AG08396 (cell line): Measurements from ENCODE around the gene ROR1.
"Not testable (repeated sequence)": the region's sequence is repeated elsewhere in the genome, so short reads cannot be mapped to it uniquely, and the experiment has no call there.

Experiments used
- DNase-seq: peaks from one replicate; pipeline ENCODE4 v3.0.0; 2012; ENCODE audit warnings: low spot score, mixed read lengths

Gene ROR1

DNA sequence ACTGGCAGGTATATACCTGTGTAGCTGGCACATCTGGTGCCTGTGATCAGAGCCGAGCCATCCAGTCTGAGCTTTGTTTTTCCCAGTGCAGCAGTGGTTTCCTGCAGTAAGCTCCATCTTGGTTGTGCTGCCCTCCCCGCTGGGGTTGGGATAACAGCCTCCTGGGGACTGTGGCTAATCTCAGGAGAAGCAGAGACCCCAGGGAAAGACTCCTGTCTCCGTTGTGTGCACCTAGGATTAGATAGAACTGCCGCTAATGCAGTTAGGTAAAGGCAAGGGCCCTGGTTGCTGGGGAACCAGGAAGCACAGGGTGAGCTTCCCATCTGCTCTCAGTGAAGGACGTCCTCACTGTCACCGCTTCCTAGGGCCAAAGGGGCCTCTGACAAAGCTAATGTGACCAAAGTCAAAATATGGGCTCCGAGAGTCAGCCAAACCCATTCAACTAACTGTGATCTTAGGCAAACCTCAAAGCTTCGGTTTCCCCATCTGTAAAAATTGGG lies 20.0 kb downstream of the ROR1 start:
- DNase-seq = no peak

DNA sequence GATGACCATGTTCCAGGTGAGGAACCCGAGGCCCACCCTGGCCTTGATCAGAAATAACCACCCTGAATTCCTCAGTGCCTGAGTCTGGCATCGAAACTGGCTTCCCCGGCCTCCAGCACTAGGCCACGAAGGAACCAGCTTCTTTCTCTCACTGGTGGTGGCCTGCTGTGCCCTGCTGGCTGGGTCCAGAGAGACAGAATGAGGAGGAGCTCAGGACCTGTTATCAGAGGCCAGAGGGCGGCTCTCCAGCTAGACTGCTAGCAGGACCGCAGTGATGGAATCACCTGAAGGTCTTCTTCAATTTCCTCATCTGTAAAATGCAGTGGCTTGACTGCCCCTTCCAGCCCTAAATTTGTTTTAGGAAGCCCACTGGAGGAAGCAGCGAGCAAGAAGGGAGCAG lies 20.5 kb downstream of the ROR1 start:
- no peak for DNase-seq

DNA sequence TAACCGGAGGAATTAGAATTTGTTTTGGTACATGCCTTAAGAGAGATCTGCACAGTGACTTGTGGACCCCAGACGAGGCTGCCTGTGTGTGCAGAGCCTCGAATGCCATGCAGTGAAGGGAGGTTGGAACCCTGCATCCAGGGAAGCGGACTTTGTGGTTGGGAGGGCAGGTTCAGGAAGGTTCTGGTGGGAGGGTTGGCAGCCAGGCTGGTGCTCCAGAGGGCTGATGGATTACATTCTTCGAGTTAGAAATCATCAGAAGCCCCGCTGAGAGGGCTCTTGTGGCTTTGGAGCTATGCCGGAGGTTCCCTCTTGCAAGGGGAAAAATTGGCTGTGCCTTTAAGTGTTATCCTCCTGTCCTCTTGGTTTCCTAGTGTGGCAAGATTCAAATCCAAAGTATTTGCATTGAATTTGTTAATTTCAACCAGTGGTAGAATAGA lies 21.1 kb downstream of the ROR1 start:
- DNase-seq = peak; percentile 23

DNA sequence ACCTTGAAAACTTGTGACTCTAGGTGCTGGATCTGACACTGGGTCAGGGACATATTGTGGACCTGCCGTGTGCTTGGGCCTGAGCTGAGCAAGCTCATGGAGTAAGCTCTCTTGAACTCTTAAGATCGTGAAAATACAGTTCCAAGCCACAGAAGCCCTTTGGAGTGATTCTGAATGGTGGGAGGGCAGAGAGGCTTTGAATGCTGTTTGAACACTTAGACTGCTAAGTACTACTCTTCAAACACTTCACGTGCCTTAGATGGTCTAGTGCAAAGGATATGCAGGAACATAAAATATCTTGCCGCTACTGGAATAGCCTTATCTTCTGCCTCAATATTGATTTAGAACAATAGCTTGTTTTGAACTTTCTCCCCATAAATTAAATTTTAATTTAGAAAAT lies 21.6 kb downstream of the ROR1 start:
- DNase-seq = no peak

DNA sequence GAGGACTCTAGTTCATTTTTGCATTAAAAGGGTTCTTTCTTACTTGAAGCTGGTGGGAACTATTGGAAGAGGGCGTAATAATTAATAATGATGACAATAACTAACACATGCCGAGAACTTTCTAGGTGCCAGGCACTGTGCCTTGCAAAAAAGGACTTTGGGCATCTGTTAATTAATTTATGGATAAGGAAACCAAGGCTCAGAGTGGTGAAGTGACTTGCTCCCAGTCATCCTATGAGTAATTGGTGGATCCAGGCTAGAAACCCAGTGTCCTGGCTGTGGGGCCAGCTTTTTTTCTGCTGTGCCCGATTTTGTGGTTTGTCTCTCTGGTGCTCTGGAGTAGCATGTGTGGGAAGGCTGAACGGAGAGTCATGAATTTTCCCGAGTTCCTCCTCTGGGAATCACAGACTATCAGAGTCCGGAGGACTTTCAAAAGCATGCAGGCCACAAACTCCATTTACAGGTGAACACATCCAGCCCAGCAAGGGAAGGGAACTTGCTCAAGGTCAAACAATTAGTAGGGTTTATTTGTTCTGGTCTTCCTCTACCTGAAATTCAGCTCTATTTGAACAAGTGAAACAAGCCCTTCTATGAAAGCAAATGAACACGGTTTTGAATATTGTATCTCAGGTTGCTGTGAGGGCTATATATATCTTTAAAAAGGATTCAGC lies 23.4 kb downstream of the ROR1 start:
- DNase-seq = no peak

DNA sequence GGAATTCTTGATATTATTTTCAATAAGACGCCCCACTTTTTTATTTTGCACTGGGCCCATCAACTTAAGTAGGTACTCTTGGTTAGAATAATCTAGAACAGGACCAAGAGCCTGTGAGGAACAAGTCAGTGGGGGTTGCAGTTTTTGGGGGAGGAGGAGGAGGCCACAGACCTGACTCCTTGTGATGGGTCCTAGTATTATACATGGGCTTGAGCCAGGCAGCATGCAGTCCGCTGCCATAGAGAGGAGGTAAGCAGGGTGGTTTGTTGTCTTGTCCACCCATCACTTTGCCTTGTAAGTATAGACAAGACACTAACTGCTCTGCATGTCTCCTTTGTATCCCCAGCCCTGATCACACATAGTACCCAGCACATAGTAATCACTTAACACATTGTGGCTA lies 24.5 kb downstream of the ROR1 start:
- no peak for DNase-seq

DNA sequence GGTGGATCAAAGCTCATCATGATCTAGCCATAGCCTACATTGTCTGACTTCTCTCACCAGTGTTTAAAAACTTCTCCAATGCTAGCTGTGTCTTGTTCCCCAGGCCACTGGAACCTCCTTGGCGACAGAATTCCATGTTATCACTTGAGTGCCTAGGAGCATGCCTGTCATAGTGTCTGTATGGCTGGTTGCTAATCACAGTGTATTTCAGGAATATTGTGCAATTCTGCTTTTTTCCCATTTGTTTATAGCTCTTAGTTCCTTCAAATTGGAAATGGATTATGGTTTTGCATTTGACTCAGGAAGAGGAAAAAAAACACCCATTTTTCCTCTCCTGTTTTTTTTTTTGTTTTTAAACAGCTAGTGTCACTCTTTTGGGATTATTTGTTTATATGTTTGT lies 25.5 kb downstream of the ROR1 start:
- DNase-seq = no peak

DNA sequence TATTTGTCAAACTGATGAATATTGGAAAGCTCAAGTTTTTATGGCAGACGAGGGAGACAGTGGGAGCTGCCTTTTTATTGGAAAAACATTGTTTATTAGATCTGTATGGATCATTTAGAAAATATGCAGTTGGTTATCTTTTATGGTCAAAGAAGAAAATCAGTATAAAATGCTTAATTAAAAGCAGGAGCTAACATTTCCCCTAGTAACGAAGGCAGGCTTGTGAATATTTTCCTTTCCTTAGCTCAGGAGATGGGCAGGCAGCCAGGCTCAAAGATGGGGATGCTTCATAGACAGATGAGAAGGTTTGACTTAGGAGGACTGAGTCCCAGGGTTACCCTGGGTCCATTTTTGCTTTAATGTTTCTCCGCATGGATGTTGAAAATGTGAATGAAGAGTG lies 26.0 kb downstream of the ROR1 start:
- peak; percentile 14 for DNase-seq

DNA sequence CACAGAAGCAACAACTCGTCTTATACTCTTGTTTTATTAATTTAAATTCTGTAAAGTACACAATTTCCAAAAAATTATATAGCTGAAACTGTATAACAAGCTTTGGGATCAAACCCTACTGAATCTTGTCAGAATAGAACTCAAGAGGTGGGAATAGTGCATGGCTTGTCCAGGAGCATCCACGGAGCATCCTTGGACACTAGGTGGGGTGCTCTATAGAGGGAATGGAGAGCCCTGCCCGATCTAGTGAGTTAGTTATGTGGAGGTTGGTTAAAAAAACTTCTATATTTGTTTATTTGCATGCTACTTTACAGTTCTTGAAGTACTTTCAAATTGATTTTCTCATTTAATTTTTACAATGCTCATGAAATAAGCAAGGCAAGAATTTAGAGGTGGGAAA lies 28.3 kb downstream of the ROR1 start:
- DNase-seq = no peak

DNA sequence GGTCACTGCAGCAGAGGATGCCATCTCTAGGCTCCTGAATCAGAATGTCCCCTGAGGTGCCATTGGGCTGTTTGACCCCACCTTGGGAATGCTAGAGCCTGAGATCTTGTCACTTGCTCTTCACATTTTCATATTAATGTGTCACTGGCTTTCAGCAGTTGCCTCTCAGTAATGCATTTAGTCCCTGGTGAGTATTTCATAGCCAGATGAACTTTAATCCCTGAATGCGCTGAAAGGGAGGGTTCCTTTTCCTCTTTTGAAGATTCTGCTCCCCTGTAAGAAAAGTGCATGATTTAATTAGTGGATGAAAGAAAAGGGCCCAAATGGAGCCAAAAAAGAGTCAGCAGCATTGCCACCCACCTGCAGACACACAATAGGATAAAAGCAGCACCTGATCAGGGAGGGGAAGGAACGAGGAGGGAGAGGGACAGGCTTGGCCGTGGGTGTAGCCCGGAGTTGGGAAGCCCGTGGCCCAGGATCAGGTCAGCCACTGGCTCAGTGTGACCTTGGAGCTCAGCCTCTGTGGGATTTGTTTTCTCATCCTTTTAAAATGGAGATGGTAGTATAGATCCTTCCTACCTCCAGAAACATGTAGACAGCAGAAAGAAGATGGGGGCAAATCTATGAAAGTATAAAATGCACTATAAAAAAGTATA lies 31.1 kb downstream of the ROR1 start:
- DNase-seq = no peak

DNA sequence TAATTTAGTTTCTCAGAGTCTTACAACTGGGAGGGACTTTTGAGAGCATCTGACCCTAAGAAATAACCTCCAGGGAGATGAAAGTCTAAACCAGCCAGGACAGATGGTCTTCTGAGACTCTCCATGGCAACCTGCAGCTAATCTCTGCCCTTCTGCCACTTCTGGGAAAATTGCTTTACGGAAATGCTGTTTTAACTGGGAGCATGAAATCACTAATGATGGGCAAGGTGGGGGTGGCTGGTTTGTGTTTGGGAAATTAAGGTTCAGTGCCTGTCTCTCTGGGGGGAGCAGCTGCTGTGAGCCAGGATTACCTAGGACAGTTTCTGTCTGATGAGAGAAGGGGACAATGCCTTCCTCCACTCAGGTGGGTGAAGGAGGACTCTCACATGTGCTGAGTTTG lies 33.2 kb downstream of the ROR1 start:
- no peak for DNase-seq

DNA sequence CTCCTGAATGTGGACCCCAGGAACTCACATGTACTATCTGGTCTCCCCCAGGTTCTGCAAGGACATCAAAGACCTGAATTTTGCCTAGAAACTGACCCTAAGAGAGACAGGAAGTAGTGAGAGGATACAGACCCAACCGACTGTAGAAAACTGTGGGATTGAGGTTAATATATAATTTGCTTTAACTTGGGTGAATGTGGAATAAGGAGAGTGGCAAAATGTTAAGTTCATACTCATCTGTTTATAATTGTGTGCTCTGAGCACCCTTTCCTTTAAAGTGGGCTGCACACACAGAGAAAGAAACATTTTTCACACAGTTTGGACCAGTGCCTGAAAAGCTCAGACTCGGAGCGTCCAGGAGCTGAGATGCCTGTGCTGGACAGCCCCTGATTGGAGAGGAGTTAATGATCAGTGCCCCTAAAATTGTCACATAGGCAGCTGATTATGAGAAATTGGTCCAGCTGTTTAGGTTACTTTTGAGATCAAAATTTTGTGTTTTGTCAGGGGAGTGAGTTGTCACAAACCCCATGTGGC lies 37.2 kb downstream of the ROR1 start:
- no peak for DNase-seq

DNA sequence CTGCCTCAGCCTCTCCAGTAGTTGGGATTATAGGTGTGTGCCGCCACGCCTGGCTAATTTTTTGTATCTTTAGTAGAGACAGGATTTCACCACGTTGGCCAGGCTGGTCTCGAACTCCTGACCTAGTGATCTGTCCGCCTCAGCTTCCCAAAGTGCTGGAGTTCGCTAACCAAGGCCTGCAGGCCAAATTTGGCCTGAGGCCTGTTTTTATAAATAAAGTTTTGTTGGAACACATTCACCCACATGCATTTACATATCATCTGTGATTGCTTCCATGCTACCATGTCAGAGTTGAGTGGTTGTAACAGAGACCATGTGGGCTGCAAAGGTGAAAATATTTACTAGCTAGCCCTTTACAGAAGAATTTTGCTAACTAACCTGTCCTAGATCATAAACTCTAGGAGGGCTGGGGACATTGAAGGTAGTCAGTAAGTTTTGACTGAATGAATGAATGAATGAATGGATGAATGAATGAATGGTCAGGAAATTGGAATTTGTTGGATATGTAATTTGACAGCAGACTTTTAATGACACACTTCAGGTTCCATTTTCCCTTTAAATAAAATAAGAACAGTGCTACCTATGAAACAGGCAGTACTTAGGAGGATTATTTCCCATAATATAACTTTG lies 38.4 kb downstream of the ROR1 start:
- no peak for DNase-seq

DNA sequence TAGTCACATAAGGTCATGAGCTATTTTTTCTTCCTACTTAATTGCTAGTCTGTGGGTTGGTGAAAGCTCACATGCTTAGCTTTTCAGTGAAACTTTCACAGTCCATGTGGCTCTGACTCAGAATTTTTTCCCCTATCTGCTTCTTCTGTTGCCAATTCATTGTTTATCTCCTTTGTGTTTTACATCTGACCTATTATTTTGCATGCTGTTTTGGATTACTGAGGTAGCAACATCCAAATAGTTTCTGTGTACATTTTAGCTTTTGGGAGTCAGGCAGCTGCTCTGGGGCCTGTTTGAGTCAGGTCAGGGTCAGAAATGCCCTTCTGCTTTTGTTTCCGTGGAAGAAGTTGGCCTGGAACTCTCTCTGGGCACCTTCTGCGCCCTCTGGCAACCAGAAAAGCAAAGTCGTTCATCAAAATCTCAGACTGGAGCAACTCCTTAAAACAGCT lies 40.0 kb downstream of the ROR1 start:
- no peak for DNase-seq

DNA sequence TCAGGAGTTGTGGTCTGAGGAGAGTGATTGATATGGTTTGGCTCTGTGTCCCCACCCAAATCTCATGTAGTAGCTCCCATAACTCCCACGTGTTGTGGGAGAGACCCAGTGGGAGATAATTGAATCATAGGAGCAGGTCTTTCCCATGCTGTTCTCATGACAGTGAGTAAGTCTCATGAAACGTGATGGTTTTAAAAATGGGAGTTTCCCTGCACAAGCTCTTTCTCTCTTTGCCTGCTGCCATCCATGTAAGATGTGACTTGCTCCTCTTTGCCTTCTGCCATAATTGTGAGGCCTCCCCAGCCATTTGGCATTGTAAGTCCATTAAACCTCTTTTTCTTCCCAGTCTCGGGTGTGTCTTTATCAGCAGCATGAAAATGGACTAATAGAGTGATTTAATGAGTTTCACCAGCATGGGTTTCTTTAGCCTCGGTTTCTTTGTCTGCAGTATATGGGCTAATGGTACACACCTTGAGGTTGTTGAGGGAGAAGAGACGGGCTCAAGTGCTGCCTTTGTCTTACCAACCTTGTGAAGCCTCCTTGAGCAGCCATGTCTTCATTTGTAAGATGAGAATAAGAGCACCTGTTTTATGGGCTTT lies 42.5 kb downstream of the ROR1 start:
- DNase-seq = not testable (repeated sequence)

DNA sequence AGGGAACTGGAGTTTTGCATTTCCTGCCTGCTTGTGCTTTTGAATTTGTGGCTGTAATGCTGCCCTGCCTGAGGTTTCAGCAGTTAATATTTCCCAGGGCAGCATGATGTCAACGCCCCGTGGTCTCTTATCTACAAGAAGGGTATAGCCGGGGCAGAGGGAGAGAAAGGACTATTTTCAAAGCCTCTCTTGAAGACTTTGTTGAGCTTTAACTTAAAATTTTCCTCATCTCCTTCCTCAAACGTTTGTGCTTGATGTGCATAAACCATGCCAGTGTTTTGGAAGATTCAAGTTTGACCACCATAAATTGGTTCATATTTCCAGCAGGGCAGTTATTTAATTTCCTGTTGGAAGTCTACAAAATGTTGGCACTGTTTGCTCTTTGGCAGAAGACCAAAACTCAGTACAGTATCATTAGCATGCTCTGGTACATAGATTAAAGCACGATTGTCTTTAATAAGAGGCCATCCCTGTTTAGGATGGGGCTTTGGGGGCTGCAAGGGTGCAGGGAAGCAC lies 43.4 kb downstream of the ROR1 start:
- no peak for DNase-seq

DNA sequence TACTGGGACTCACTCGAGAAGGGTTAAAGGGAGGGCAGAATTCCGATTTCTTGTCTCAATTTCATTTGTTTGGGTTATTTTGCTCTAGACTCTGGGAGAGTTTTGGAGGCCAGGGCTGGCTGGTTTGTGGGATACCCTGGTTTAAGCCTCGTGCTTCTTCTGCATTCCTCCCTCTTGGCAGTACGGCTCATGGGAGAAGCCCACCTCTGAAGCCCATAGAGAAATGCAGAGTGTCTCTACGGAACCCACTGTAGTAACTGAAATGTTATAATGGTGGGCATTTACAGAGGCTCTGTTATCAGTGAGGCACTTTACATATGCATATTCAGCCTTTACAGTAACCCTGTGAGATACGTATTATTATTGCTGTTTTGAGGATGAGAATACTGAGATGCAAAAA lies 43.9 kb downstream of the ROR1 start:
- DNase-seq = no peak

DNA sequence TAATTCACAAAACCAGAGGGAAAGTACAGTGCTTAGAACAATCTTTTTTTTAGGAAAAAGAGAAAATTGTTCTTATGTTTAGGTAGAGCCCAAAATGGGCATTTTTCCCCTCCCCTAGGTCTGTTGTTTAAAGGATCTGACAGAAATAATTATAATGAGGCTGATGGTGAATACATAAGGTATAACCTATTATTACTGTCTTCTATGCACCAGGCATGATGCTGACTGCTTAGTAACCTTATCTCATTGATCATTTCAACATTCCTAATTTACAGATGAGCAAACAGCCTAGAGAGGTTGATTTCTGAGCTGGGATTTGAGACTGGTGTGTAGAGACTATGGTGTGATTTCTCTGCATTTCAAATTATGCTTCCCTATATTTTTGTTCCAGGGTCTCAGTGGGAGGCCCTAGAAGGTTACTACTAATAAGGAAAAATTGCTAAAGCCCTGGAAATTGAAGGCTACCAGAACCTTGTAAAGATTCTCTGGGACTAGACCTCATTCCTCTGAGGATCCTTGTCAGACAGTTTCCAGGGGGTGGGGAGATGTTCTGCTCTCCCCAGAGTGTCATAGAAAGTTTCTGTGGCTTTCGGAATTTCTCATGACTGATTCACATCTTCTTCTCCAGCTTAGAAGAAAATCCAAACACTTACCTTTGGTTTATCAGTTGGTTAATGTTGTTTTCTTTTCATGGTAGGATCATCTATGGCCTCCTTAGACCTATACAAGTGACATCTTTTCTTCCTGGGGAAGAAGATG lies 44.9 kb downstream of the ROR1 start:
- DNase-seq = no peak

DNA sequence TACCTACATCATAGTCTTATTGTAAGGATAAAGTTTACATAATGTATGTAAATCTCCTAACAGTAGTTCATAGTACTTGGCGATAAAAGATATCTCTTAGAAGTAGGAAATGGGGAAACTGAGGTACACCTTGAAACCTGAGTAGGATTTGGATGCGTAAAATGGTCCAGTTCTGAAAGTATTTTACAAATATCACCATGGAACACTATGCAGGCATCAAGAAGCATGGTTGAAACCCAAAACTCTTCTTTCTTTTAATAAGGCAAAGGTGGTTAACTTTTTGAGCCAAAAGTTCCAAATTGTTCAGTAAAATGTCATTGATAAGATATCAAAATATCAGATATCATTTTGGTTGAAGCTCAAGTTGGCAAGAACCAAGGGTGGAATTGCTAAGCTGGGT lies 46.0 kb downstream of the ROR1 start:
- no peak for DNase-seq

DNA sequence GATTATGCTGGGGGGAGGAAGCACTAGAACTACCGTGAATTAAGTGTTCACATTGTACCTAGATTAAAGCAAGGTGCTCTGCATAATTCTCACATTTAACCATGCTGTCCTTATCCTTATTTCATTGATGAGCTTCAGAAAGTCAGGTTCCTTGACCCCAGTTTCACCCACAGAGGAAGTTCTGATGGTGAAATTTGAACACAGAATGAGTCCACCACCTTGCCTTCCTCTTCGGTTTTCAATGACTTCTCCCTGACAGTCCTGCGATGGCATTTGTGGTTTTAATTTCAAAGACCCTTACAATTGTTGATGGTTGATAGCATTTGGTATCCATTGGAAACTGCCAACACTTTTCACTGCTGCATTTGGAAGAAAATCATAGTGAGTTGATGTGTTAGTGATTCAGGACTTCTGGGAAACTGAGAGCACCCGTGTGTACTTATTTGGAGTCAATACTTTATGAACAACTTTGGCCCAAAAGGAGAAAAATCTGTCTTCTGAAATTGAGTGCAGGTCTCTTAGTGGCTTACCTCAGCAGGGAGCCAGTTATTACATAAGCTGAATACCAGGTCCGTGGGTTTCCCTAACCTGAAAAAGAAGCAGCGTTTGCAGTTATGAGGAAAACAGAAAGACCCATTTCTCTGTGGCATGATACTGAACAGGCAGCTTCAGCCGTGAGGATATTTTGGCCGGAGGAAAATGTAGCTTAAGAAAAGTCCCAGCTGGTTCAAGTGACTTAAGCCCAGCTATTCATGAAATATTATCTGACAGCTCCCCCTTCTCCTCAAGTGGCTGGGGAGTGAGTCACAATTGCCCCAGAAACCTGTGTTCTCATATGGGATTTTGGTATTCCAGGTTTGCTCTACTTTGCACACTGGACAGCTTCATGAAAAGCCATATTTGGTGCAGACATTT lies 47.5 kb downstream of the ROR1 start:
- no peak for DNase-seq

DNA sequence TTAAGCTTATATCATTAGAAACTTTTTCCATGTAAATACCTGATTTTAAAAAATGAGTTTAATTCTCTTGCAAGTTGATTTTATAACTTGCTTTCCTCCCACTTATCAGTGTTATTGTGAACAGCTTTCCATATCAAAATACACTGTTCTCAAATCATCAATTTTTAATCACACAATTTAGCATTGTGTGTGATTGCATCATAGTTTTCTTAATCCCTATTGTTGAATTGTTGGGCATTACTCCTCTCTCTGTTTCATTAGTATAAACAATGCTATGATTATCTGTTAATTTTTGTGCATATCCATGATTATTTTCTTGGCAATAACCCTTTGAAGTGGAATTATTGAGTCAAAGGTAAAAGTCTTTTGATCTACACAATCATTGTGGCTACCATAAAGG lies 48.7 kb downstream of the ROR1 start:
- no peak for DNase-seq
